A673 (cell line): ENCODE results near the gene USH1C.

Experiments
- EZH2 ChIP-seq: fragments of 200-600 bp; sonication (generic); IDR thresholded peaks from 2 replicates; pipeline ENCODE4 v1.6.1; 2017; ENCODE audit warnings: borderline replicate concordance, low read depth, mild to moderate bottlenecking, mixed read lengths, antibody characterized with exemption, low read length; ENCODE audit not compliant: poor library complexity, severe bottlenecking
- TF ChIP-seq, protein P1 (sequence below): fragments of 300-800, 200-600 bp; sonication (generic); conservative IDR thresholded peaks from 2 replicates; pipeline ENCODE4 v1.5.1; 2017; ENCODE audit warnings: low read depth, mild to moderate bottlenecking, antibody characterized with exemption, low read length, moderate library complexity, mixed read lengths

GRCh38 chr11:17518366-17518765 is 25.9 kb downstream of the USH1C start:
- TF ChIP-seq, protein P1, sequence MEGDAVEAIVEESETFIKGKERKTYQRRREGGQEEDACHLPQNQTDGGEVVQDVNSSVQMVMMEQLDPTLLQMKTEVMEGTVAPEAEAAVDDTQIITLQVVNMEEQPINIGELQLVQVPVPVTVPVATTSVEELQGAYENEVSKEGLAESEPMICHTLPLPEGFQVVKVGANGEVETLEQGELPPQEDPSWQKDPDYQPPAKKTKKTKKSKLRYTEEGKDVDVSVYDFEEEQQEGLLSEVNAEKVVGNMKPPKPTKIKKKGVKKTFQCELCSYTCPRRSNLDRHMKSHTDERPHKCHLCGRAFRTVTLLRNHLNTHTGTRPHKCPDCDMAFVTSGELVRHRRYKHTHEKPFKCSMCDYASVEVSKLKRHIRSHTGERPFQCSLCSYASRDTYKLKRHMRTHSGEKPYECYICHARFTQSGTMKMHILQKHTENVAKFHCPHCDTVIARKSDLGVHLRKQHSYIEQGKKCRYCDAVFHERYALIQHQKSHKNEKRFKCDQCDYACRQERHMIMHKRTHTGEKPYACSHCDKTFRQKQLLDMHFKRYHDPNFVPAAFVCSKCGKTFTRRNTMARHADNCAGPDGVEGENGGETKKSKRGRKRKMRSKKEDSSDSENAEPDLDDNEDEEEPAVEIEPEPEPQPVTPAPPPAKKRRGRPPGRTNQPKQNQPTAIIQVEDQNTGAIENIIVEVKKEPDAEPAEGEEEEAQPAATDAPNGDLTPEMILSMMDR: no peak
- no peak for TF ChIP-seq EZH2
